ENCODE data around the gene MED13L.

DNA sequence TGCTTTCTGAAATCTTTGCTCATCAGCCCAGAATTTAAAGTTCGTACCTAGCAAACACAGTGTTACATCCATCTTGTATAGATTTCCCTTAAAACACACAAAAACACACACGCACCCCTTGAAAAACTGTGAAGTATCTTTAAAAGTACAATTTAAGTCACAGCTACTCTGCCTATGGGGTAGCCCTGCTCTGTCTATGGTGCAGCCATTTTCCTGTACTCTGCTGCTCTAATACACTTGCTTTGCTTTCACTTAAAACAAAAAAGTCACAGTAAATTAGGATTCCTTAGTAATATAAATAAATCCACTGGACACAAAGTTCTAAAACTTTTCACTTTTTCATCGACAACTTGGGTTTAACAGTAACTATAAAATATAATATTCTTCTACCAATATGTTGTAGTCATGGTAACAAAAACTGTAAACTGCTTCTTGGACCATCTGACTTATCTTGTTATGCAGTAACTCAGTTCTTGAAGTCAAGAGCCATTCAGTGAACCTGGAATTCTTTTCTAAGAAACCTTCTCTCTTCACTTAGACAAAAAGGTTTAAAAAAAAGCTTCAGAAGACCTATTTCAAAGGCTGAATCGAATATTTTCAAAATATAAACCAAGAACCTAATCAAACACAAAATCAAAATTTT is 63.5 kb downstream of the MED13L start:
- no peak for TF ChIP-seq CTCF (IDR thresholded peaks at IDR 0.05)
- TF ChIP-seq MXI1 (IDR thresholded peaks at IDR 0.05; ENCODE audit: low read depth, low read length): no peak
- TF ChIP-seq, protein P1, sequence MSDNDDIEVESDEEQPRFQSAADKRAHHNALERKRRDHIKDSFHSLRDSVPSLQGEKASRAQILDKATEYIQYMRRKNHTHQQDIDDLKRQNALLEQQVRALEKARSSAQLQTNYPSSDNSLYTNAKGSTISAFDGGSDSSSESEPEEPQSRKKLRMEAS (IDR thresholded peaks at IDR 0.05; ENCODE audit: low read depth): no peak
- TF ChIP-seq EP300 (IDR thresholded peaks at IDR 0.05; ENCODE audit: borderline replicate concordance in 1 of 2, low read depth in 1 of 2, low read length in 1 of 2): no peak
- TF ChIP-seq SIN3A (IDR thresholded peaks at IDR 0.05; ENCODE audit: borderline replicate concordance, low read depth, low read length): no peak
- no peak for TF ChIP-seq RAD21 (IDR thresholded peaks at IDR 0.05; ENCODE audit: low read length)
- no peak for TF ChIP-seq SMC3 (IDR thresholded peaks at IDR 0.05; ENCODE audit: low read depth, low read length)
- no peak for TF ChIP-seq REST (IDR thresholded peaks at IDR 0.05; ENCODE audit: low read depth, low read length)
- no peak for TF ChIP-seq YY1 (IDR thresholded peaks at IDR 0.05; ENCODE audit: low read depth)
- no peak for TF ChIP-seq POLR2AphosphoS5 (IDR thresholded peaks at IDR 0.05; ENCODE audit: low read depth, low read length)
- no peak for TF ChIP-seq IRF3 (IDR thresholded peaks at IDR 0.05; ENCODE audit: low read depth, low read length)
- TF ChIP-seq JUND (IDR thresholded peaks at IDR 0.05): no peak

Measured in SK-N-SH (cell line).